Right renal pelvis (tissue), 4 donors: ENCODE results near the gene AOPEP. TPM values are rescaled to one million over a fixed set of nuclear protein-coding genes. Genes with fewer than 3 reads are reported as not detected.

Experiments
- DNase-seq, 4 donors: peaks; one replicate each; pipeline ENCODE4 v3.0.0-alpha.2; 2013; ENCODE audit warnings: low read depth in 4 of 4, low spot score in 3 of 4, missing footprints in 1 of 4
- polyA plus RNA-seq, 4 donors: library from polyadenylated mRNA; unstranded; fragments of 120-200 nt; gene quantifications; one replicate each; pipeline ENCODE4 v1.2.1, GENCODE V29; 2013; ENCODE audit not compliant: insufficient read length in 4 of 4

The AOPEP gene
- polyA plus RNA-seq, 4 donors: 48.1 to 60.2 (median 52.1) TPM

GRCh38 chr9:94788570-94789105, 62.1 kb downstream of the AOPEP start:
- DNase-seq: no peak

- no peak for DNase-seq
Measured at GRCh38 chr9:94791435-94791834, 64.9 kb downstream of the AOPEP start.

- no peak for DNase-seq
Measured at GRCh38 chr9:94792511-94792910, 66.0 kb downstream of the AOPEP start.

GRCh38 chr9:94794476-94795167, 68.1 kb downstream of the AOPEP start:
- DNase-seq: no peak

- no peak for DNase-seq
Measured at GRCh38 chr9:94796687-94797086, 70.2 kb downstream of the AOPEP start.

GRCh38 chr9:94798201-94798600, 71.7 kb downstream of the AOPEP start:
- no peak for DNase-seq

GRCh38 chr9:94798708-94799107, 72.2 kb downstream of the AOPEP start:
- DNase-seq: no peak

- DNase-seq: no peak
Measured at GRCh38 chr9:94799578-94800264, 73.2 kb downstream of the AOPEP start.

- no peak for DNase-seq
Measured at GRCh38 chr9:94800424-94801117, 74.1 kb downstream of the AOPEP start.

GRCh38 chr9:94801234-94801633, 74.7 kb downstream of the AOPEP start:
- no peak for DNase-seq

GRCh38 chr9:94801681-94802080, 75.2 kb downstream of the AOPEP start:
- no peak for DNase-seq

- DNase-seq: no peak
Measured at GRCh38 chr9:94802251-94802650, 75.8 kb downstream of the AOPEP start.

GRCh38 chr9:94802793-94803192, 76.3 kb downstream of the AOPEP start:
- DNase-seq: no peak

- no peak for DNase-seq
Measured at GRCh38 chr9:94804316-94804715, 77.8 kb downstream of the AOPEP start.

GRCh38 chr9:94805051-94805489, 78.6 kb downstream of the AOPEP start:
- no peak for DNase-seq

GRCh38 chr9:94805585-94805984, 79.1 kb downstream of the AOPEP start:
- DNase-seq: no peak

GRCh38 chr9:94806307-94806893, 79.9 kb downstream of the AOPEP start:
- DNase-seq: no peak

- DNase-seq: no peak
Measured at GRCh38 chr9:94807556-94807955, 81.1 kb downstream of the AOPEP start.

- no peak for DNase-seq
Measured at GRCh38 chr9:94808926-94809700, 82.6 kb downstream of the AOPEP start.

- no peak for DNase-seq
Measured at GRCh38 chr9:94809778-94810177, 83.3 kb downstream of the AOPEP start.
